Activated naive CD4-positive, alpha-beta T cell treated with anti-CD3 and anti-CD28 coated beads, Interleukin-2, amount 10 ng/mL, durations not matched to agents 7 days and 5 days (primary cell): Measurements from ENCODE around the gene TASP1.
"Not testable (repeated sequence)": the region's sequence is repeated elsewhere in the genome, so short reads cannot be mapped to it uniquely, and the experiment has no call there.

ENCODE experiments used
- CTCF ChIA-PET: fragments of 350-600 bp; sonication (Branson Sonifier 250); formaldehyde crosslinking; loops from one replicate; lab custom pipeline; 2021; ENCODE audit warnings: antibody characterized with exemption; lab: Charles Lee
- DNase-seq: peaks from one replicate; pipeline ENCODE4 v3.0.0-alpha.2; 2020
- H3K27ac Mint-ChIP-seq: one replicate; pipeline ENCODE4 v1.8.0; 2021; ENCODE audit warnings: mild to moderate bottlenecking, moderate library complexity, mixed read lengths
- H3K27me3 Mint-ChIP-seq: one replicate; pipeline ENCODE4 v1.8.0; 2021; ENCODE audit warnings: mild to moderate bottlenecking, mixed read lengths
- H3K36me3 Mint-ChIP-seq: one replicate; pipeline ENCODE4 v1.8.0; 2021; ENCODE audit warnings: mixed read lengths
- H3K4me1 Mint-ChIP-seq: one replicate; pipeline ENCODE4 v1.8.0; 2021; ENCODE audit warnings: mixed read lengths
- H3K4me3 Mint-ChIP-seq: one replicate; pipeline ENCODE4 v1.8.0; 2021; ENCODE audit warnings: mild to moderate bottlenecking, moderate library complexity, mixed read lengths
- H3K9me3 Mint-ChIP-seq: one replicate; pipeline ENCODE4 v1.8.0; 2021; ENCODE audit warnings: mixed read lengths

Gene TASP1

DNA sequence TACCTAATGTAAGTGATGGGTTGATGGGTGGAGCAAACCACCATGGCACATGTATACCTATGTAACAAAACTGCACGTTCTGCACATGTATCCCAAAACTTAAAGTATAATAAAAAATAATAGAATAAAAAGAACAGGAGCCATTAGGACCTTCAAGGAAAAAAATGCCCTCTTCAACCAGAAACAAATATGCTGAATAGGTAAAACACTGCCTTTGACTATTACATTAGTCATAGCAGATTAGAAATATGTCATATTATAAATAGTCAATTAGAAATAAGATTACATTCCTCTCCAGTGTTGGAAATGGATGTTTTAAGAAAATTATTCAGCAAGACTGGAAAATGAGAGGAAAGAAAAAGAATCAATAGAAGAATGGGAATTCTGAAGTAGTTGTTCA, 153.7 kb downstream of the TASP1 start:
- CTCF ChIA-PET, H3K4me3 Mint-ChIP-seq, H3K9me3 Mint-ChIP-seq, H3K27ac Mint-ChIP-seq, H3K27me3 Mint-ChIP-seq, DNase-seq, H3K4me1 Mint-ChIP-seq: not testable (repeated sequence)
- peaks cover 17% of the 10 kb centered on the region for H3K36me3 Mint-ChIP-seq

DNA sequence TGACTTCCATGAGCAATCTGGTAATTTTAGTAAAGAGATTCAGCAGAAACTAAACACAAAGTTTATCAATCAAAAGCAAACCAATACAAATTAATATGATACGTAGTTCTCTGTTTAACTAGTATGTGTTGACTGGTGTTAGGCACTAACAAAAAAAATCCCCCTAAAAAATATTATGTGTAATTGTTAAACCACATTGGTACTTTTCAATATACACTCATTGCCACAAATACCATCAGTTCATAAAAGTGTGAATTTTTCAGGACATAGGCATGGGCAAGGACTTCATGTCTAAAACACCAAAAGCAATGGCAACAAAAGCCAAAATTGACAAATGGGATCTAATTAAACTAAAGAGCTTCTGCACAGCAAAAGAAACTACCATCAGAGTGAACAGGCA, 155.3 kb downstream of the TASP1 start:
- H3K4me3 Mint-ChIP-seq, DNase-seq, H3K27ac Mint-ChIP-seq, H3K4me1 Mint-ChIP-seq, H3K9me3 Mint-ChIP-seq, H3K27me3 Mint-ChIP-seq, CTCF ChIA-PET: not testable (repeated sequence)
- peaks cover 19% of the 10 kb centered on the region for H3K36me3 Mint-ChIP-seq

- no peak overlapping the region for H3K27ac Mint-ChIP-seq
- H3K36me3 Mint-ChIP-seq: peaks cover 19% of the 10 kb centered on the region
- H3K9me3 Mint-ChIP-seq: peaks cover 2% of the 10 kb centered on the region
- no peaks in the 10 kb centered on the region for H3K27me3 Mint-ChIP-seq
- CTCF ChIA-PET: interaction anchor here (1.8 kb wide), 1 partner anchor 14 kb away, joined by 3 read pairs; no protein-coding TSS in a partner anchor
- no peak for DNase-seq
- no peaks in the 10 kb centered on the region for H3K4me1 Mint-ChIP-seq
- no peak overlapping the region for H3K4me3 Mint-ChIP-seq
Measured at GRCh38 chr20:13478366-13478765, 160.4 kb downstream of the TASP1 start.

- H3K36me3 Mint-ChIP-seq: peaks cover 2% of the 10 kb centered on the region
Measured at GRCh38 chr20:13474467-13474866, 164.3 kb downstream of the TASP1 start.

DNA sequence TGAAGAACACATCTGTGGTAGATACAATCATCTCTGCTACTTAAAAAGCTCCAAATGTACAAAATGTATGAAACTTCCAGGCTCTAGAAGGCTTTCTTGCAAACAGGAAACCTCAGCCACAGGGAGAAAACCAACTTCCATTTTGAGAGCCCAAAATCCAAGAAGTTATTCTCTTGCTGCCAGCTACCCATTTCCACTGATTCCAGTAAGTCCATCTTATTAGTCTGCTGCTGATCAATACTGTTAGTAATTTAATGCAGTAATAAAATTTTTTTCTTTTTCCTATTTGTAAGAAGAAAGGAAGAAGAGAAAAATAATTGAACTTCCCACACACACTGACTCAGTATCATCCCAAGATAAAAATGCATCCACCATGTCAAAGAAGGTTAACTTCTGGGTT, 169.5 kb downstream of the TASP1 start:
- no peak overlapping the region for H3K27ac Mint-ChIP-seq
- no peak overlapping the region for H3K4me3 Mint-ChIP-seq
- no peaks in the 10 kb centered on the region for H3K4me1 Mint-ChIP-seq
- H3K36me3 Mint-ChIP-seq: peaks cover 2% of the 10 kb centered on the region
- no peaks in the 10 kb centered on the region for H3K27me3 Mint-ChIP-seq
- CTCF ChIA-PET: no interaction called here
- peaks cover 9% of the 10 kb centered on the region for H3K9me3 Mint-ChIP-seq
- no peak for DNase-seq

More at GRCh38 chr20:13474467-13474866, 164.3 kb downstream of the TASP1 start:
- CTCF ChIA-PET: no interaction called here
- Mint-ChIP-seq H3K27ac (no peak overlapping the region), H3K4me3 (no peak overlapping the region), H3K27me3 (no peaks in the 10 kb centered on the region), H3K9me3 (peaks cover 9% of the 10 kb centered on the region), H3K4me1 (no peaks in the 10 kb centered on the region)
- no peak for DNase-seq

GRCh38 chr20:13468166-13468565, 170.6 kb downstream of the TASP1 start:
- Mint-ChIP-seq H3K27ac (no peak overlapping the region), H3K36me3 (peaks cover 2% of the 10 kb centered on the region), H3K9me3 (peaks cover 9% of the 10 kb centered on the region), H3K27me3 (no peaks in the 10 kb centered on the region), H3K4me3 (no peak overlapping the region), H3K4me1 (no peaks in the 10 kb centered on the region)
- CTCF ChIA-PET: no interaction called here
- no peak for DNase-seq

DNA sequence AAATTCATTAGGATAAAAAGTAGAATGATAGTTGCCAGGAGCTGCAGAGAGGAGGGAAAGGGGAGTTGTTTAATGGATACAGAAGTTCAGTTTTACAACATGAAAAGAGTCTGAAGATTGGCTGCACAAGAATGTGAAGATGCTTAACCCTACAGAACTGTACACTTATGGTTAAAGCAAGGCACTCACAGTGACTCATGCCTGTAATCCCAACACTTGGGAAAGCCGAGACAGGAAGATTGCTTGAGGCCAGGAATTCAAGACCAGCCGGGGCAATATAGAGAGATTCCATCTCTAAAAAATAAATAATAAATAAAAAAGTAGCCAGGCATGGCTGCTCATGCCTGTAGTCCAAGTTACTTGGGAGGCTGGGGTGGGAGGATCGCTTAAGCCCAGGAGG, 174.0 kb downstream of the TASP1 start:
- H3K4me3 Mint-ChIP-seq: no peak overlapping the region
- no peak overlapping the region for H3K27ac Mint-ChIP-seq
- no peaks in the 10 kb centered on the region for H3K9me3 Mint-ChIP-seq
- no peaks in the 10 kb centered on the region for H3K4me1 Mint-ChIP-seq
- no peak for DNase-seq
- CTCF ChIA-PET: no interaction called here
- H3K27me3 Mint-ChIP-seq: no peaks in the 10 kb centered on the region
- H3K36me3 Mint-ChIP-seq: no peaks in the 10 kb centered on the region

- CTCF ChIA-PET: interaction anchor here (1.6 to 1.9 kb wide), 2 partner anchors 9 to 84 kb away, joined by 3 to 9 read pairs; no protein-coding TSS in a partner anchor
- Mint-ChIP-seq H3K27me3 (no peaks in the 10 kb centered on the region), H3K9me3 (no peaks in the 10 kb centered on the region), H3K27ac (no peak overlapping the region), H3K36me3 (no peaks in the 10 kb centered on the region), H3K4me1 (no peaks in the 10 kb centered on the region), H3K4me3 (no peak overlapping the region)
- DNase-seq: no peak
Measured at GRCh38 chr20:13461849-13462458, 176.8 kb downstream of the TASP1 start.

GRCh38 chr20:13458860-13459451, 179.8 kb downstream of the TASP1 start:
- H3K4me1 Mint-ChIP-seq: no peaks in the 10 kb centered on the region
- peak; percentile 23 for DNase-seq

DNA sequence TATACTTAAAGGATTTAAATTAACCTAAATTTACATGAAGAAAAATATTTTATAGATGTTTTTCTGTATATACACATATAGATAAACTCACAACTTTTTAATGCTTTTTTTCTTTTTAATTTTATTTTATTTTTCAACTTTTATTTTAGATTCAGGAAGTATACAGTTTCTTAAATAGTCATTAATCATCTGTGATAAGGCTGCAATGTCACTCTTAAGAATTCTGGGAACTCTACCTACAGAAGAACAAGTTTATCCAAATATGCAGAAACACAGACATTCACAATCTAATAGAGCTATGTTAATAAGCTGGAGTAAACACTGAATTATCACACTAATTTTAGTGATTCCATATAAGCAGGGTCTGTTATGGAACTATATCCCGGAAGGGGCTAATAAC, 181.2 kb downstream of the TASP1 start:
- no peak for DNase-seq
- H3K27me3 Mint-ChIP-seq: no peaks in the 10 kb centered on the region
- no peaks in the 10 kb centered on the region for H3K36me3 Mint-ChIP-seq
- H3K4me3 Mint-ChIP-seq: no peak overlapping the region
- CTCF ChIA-PET: interaction anchor here (1.1 kb wide), 1 partner anchor 89 kb away, joined by 6 read pairs; no protein-coding TSS in a partner anchor
- H3K9me3 Mint-ChIP-seq: no peaks in the 10 kb centered on the region
- no peaks in the 10 kb centered on the region for H3K4me1 Mint-ChIP-seq
- no peak overlapping the region for H3K27ac Mint-ChIP-seq

More at GRCh38 chr20:13458860-13459451, 179.8 kb downstream of the TASP1 start:
- no peaks in the 10 kb centered on the region for H3K9me3 Mint-ChIP-seq
- H3K27ac Mint-ChIP-seq: no peak overlapping the region
- no peak overlapping the region for H3K4me3 Mint-ChIP-seq
- H3K27me3 Mint-ChIP-seq: no peaks in the 10 kb centered on the region
- H3K36me3 Mint-ChIP-seq: no peaks in the 10 kb centered on the region
- CTCF ChIA-PET: interaction anchor here (0.6 to 1.5 kb wide), 7 partner anchors 12 to 314 kb away, joined by 3 to 9 read pairs (median 3); no protein-coding TSS in a partner anchor

- Mint-ChIP-seq H3K9me3 (no peaks in the 10 kb centered on the region), H3K4me1 (no peaks in the 10 kb centered on the region), H3K27me3 (no peaks in the 10 kb centered on the region), H3K4me3 (no peak overlapping the region), H3K36me3 (no peaks in the 10 kb centered on the region), H3K27ac (no peak overlapping the region)
- CTCF ChIA-PET: interaction anchor here (0.6 kb wide), 1 partner anchor 92 kb away, joined by 3 read pairs; no protein-coding TSS in a partner anchor
- DNase-seq: no peak
Measured at GRCh38 chr20:13455713-13456112, 183.0 kb downstream of the TASP1 start.

GRCh38 chr20:13453367-13453766, 185.4 kb downstream of the TASP1 start:
- Mint-ChIP-seq H3K4me3 (no peak overlapping the region), H3K27ac (no peak overlapping the region), H3K9me3 (no peaks in the 10 kb centered on the region), H3K27me3 (no peaks in the 10 kb centered on the region), H3K4me1 (no peaks in the 10 kb centered on the region), H3K36me3 (no peaks in the 10 kb centered on the region)
- DNase-seq: no peak
- CTCF ChIA-PET: no interaction called here

GRCh38 chr20:13452470-13453124, 186.1 kb downstream of the TASP1 start:
- no peaks in the 10 kb centered on the region for H3K9me3 Mint-ChIP-seq
- DNase-seq: no peak
- no peak overlapping the region for H3K4me3 Mint-ChIP-seq
- no peaks in the 10 kb centered on the region for H3K27me3 Mint-ChIP-seq
- H3K36me3 Mint-ChIP-seq: no peaks in the 10 kb centered on the region
- H3K4me1 Mint-ChIP-seq: no peaks in the 10 kb centered on the region
- no peak overlapping the region for H3K27ac Mint-ChIP-seq
- CTCF ChIA-PET: no interaction called here

DNA sequence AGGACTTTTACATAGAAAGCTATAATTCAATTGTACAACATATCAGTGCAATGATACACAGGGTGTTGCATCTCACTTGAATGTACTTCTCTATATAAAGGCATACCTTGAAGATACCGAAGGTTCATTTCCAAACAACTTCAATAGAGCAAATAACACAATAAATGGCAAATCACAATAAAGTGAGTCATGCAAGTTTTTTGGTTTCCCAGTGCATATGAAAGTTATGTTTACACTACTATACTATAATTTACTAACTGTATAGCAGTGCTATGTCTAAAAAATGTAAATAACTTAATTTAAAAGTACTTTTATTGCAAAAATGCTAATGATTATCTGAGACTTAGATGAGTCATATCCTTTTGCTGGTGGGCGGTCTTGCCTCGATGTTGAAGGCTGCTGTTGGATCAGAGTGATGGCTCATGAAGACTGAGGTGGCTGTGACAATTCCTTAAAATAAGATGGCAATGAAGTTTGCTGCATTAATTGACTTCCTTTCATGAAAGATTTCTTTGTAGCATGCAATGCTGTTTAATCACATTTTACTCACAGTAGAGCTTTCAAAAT, 188.8 kb downstream of the TASP1 start:
- no peak overlapping the region for H3K27ac Mint-ChIP-seq
- CTCF ChIA-PET: no interaction called here

More for the DNA sequence above, 188.8 kb downstream of the TASP1 start:
- Mint-ChIP-seq H3K27me3 (no peaks in the 10 kb centered on the region), H3K4me1 (no peaks in the 10 kb centered on the region), H3K4me3 (no peak overlapping the region), H3K9me3 (no peaks in the 10 kb centered on the region), H3K36me3 (no peaks in the 10 kb centered on the region)
- no peak for DNase-seq
